BLaER1 (cell line): ENCODE measurements around the gene CDH4.

Source experiments
- H3K27ac ChIP-seq: shearing (Covaris generic); formaldehyde crosslinking; 2 replicates; pipeline ENCODE4 v1.8.1; 2022
- H3K27me3 ChIP-seq: shearing (Covaris generic); formaldehyde crosslinking; 2 replicates; pipeline ENCODE4 v1.8.1; 2022
- H3K36me3 ChIP-seq: shearing (Covaris generic); formaldehyde crosslinking; 2 replicates; pipeline ENCODE4 v1.8.1; 2022
- H3K4me1 ChIP-seq: shearing (Covaris generic); formaldehyde crosslinking; 2 replicates; pipeline ENCODE4 v1.8.1; 2022
- H3K4me2 ChIP-seq: shearing (Covaris generic); formaldehyde crosslinking; 2 replicates; pipeline ENCODE4 v1.8.1; 2022
- H3K4me3 ChIP-seq: shearing (Covaris generic); formaldehyde crosslinking; 2 replicates; pipeline ENCODE4 v1.8.1; 2022
- H3K9ac ChIP-seq: shearing (Covaris generic); formaldehyde crosslinking; 2 replicates; pipeline ENCODE4 v1.8.1; 2022
- H3K9me3 ChIP-seq: shearing (Covaris generic); formaldehyde crosslinking; 2 replicates; pipeline ENCODE4 v1.8.1; 2022
- H4K20me1 ChIP-seq: shearing (Covaris generic); formaldehyde crosslinking; 2 replicates; pipeline ENCODE4 v1.8.1; 2022
- Cebpa-rat ChIP-seq: shearing (Covaris generic); IDR thresholded peaks from 2 replicates; pipeline ENCODE4 v1.8.1; 2022

Gene CDH4

GRCh38 chr20:61571221-61571620 lies 319.2 kb downstream of the CDH4 start:
- H3K27me3 ChIP-seq = no peaks in the 10 kb centered on the region
- H3K4me1 ChIP-seq = peaks cover 20% of the 10 kb centered on the region
- H3K9me3 ChIP-seq = no peaks in the 10 kb centered on the region; the same call in 1 of the 2 replicates
- H3K27ac ChIP-seq = no peak overlapping the region
- no peak overlapping the region for H3K4me2 ChIP-seq
- H3K36me3 ChIP-seq = no peaks in the 10 kb centered on the region
- H3K9ac ChIP-seq = no peak overlapping the region
- no peak for TF ChIP-seq Cebpa-rat
- H4K20me1 ChIP-seq = no peaks in the 10 kb centered on the region
- H3K4me3 ChIP-seq = no peak overlapping the region

DNA sequence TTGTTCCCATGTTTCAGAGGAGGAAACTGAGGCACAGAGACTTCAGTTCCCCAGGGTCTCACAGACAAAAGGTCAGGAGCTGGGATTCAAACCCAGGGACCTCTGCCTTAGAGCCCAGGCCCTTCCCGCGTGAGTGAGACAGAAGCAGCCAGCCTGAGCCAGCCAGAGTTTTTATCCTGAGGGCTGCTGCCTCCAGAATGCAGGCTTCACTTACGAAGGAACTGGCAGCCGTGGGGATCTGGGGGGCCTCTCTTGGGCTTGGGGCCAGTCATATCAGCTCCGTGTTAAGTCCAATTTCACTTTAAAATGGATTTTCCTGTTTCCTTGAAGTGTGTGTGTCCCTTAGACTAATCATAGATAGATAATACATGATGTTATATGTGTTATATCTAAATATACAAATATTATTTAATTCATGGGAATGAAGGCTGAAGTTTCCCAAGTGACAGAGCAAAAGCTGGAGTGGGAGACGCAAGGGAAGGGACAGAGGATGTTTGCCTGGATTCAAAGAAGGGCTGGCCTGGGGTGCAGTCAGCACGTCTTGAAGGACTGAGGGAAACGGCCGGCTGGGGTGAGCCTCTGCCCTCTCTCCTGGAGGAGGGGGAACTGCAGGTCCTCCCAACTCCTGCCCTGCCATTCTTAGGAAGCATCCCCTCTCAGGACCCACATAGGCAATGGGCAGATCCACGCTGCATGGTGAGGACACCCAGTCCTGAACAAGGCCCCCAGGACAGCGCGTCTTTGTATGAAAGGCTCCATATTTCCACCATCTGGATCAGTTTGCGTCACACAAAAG lies 320.1 kb downstream of the CDH4 start:
- Histone ChIP-seq H3K9ac (no peak overlapping the region), H3K36me3 (no peaks in the 10 kb centered on the region), H3K27ac (no peak overlapping the region), H4K20me1 (no peaks in the 10 kb centered on the region), H3K9me3 (no peaks in the 10 kb centered on the region; the same call in 1 of the 2 replicates), H3K27me3 (no peaks in the 10 kb centered on the region), H3K4me3 (no peak overlapping the region), H3K4me2 (no peak overlapping the region), H3K4me1 (peaks cover 20% of the 10 kb centered on the region)
- TF ChIP-seq Cebpa-rat = no peak

GRCh38 chr20:61572789-61573188 lies 320.7 kb downstream of the CDH4 start:
- H3K9ac ChIP-seq = no peak overlapping the region
- H3K27ac ChIP-seq = no peak overlapping the region
- H3K36me3 ChIP-seq = no peaks in the 10 kb centered on the region
- no peaks in the 10 kb centered on the region; the same call in 1 of the 2 replicates for H3K9me3 ChIP-seq
- H3K4me2 ChIP-seq = no peak overlapping the region
- no peak overlapping the region for H3K4me3 ChIP-seq
- no peaks in the 10 kb centered on the region for H3K27me3 ChIP-seq
- no peaks in the 10 kb centered on the region for H4K20me1 ChIP-seq
- peaks cover 15% of the 10 kb centered on the region for H3K4me1 ChIP-seq
- TF ChIP-seq Cebpa-rat = no peak

- Histone ChIP-seq H3K36me3 (no peaks in the 10 kb centered on the region), H3K4me1 (peaks cover 14% of the 10 kb centered on the region), H3K4me2 (no peak overlapping the region), H4K20me1 (no peaks in the 10 kb centered on the region), H3K9ac (no peak overlapping the region), H3K27ac (no peak overlapping the region), H3K4me3 (no peak overlapping the region), H3K27me3 (no peaks in the 10 kb centered on the region), H3K9me3 (no peaks in the 10 kb centered on the region; the same call in 1 of the 2 replicates)
- TF ChIP-seq Cebpa-rat = no peak
These were observed 321.6 kb downstream of the CDH4 start for GRCh38 chr20:61573415-61574305.

- Histone ChIP-seq H3K4me3 (no peak overlapping the region), H3K36me3 (no peaks in the 10 kb centered on the region), H3K4me2 (no peak overlapping the region), H3K9me3 (no peaks in the 10 kb centered on the region; the same call in 1 of the 2 replicates), H4K20me1 (no peaks in the 10 kb centered on the region), H3K9ac (no peak overlapping the region), H3K27ac (no peak overlapping the region), H3K4me1 (peaks cover 4% of the 10 kb centered on the region), H3K27me3 (no peaks in the 10 kb centered on the region)
- TF ChIP-seq Cebpa-rat = no peak
These were observed 323.3 kb downstream of the CDH4 start for GRCh38 chr20:61575151-61575937.

DNA sequence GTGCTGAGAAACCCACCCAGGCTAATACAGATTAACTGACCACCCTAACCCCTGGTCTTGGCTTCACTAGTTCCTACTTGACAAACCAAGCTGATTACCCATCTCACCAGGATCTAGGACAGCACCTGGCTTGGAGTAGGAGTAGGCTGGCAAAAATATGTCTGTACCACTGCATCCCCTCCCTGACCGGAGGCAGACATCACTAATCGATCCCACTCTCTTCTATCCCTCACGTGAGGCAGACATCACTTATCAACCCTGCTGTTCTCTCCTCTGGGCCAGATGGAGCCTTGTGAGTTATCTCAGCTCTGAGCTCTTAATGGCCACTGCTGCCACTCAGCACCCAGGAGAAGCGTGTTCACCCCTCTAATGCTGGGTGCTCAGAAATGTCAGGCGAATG lies 324.3 kb downstream of the CDH4 start:
- Histone ChIP-seq H4K20me1 (no peaks in the 10 kb centered on the region), H3K27me3 (no peaks in the 10 kb centered on the region), H3K4me3 (no peak overlapping the region), H3K4me2 (no peak overlapping the region), H3K4me1 (no peaks in the 10 kb centered on the region), H3K27ac (no peak overlapping the region), H3K9ac (no peak overlapping the region), H3K9me3 (no peaks in the 10 kb centered on the region; the same call in 1 of the 2 replicates), H3K36me3 (no peaks in the 10 kb centered on the region)
- TF ChIP-seq Cebpa-rat = no peak

DNA sequence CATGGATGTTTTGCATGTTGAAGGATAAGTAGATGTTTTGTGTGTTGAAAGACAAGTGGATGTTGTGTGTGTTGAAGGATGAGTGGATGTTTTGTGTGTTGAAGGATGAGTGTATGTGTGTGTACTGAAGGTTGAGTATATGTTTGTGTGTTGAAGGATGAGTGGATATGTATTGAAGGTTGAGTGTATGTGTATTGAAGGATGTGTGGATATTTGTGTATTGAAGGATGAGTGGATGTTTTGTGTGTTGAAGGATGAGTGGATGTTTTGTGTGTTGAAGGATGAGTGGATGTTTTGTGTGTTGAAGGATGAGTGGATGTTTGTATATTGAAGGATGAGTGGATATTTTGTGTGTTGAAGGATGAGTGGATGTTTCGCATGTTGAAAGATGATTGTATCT lies 325.0 kb downstream of the CDH4 start:
- no peak for TF ChIP-seq Cebpa-rat
- H3K27ac ChIP-seq = no peak overlapping the region
- no peaks in the 10 kb centered on the region for H3K36me3 ChIP-seq
- H4K20me1 ChIP-seq = no peaks in the 10 kb centered on the region
- H3K27me3 ChIP-seq = no peaks in the 10 kb centered on the region
- H3K4me1 ChIP-seq = no peaks in the 10 kb centered on the region
- no peak overlapping the region for H3K9ac ChIP-seq
- no peaks in the 10 kb centered on the region; the same call in 1 of the 2 replicates for H3K9me3 ChIP-seq
- no peak overlapping the region for H3K4me3 ChIP-seq
- H3K4me2 ChIP-seq = no peak overlapping the region

GRCh38 chr20:61579908-61580307 lies 327.8 kb downstream of the CDH4 start:
- Histone ChIP-seq H3K27me3 (no peaks in the 10 kb centered on the region), H3K36me3 (no peaks in the 10 kb centered on the region), H4K20me1 (no peaks in the 10 kb centered on the region), H3K4me3 (no peak overlapping the region), H3K9ac (no peak overlapping the region), H3K27ac (no peak overlapping the region), H3K9me3 (no peaks in the 10 kb centered on the region; the same call in 1 of the 2 replicates), H3K4me2 (no peak overlapping the region), H3K4me1 (peaks cover 18% of the 10 kb centered on the region)
- no peak for TF ChIP-seq Cebpa-rat
